ENCODE measurements around the gene TNS2.

The TNS2 gene

GRCh38 chr12:53056901-53057300, 7.0 kb downstream of the TNS2 start:
- DNase-seq, result no peak

GRCh38 chr12:53057816-53058500, 8.1 kb downstream of the TNS2 start:
- no peak for DNase-seq

- no peak for DNase-seq
Observed at GRCh38 chr12:53058674-53059433, 9.0 kb downstream of the TNS2 start.

GRCh38 chr12:53059434-53060063, 9.7 kb downstream of the TNS2 start:
- no peak for DNase-seq

GRCh38 chr12:53060064-53060720, 10.3 kb downstream of the TNS2 start:
- no peak for DNase-seq

GRCh38 chr12:53060721-53061276, 10.9 kb downstream of the TNS2 start:
- no peak for DNase-seq

GRCh38 chr12:53061404-53062010, 11.6 kb downstream of the TNS2 start:
- no peak for DNase-seq

GRCh38 chr12:53062011-53062961, 12.4 kb downstream of the TNS2 start:
- no peak for DNase-seq

- no peak for DNase-seq
Observed at GRCh38 chr12:53062977-53063707, 13.3 kb downstream of the TNS2 start.

- DNase-seq, result no peak
Observed at GRCh38 chr12:53063708-53064612, 14.1 kb downstream of the TNS2 start.

- no peak for DNase-seq
Observed at GRCh38 chr12:53064613-53065436, 15.0 kb downstream of the TNS2 start.

- DNase-seq, result no peak
Observed at GRCh38 chr12:53065470-53065869, 15.6 kb downstream of the TNS2 start.

GRCh38 chr12:53065975-53066931, 16.4 kb downstream of the TNS2 start:
- DNase-seq, result peak; percentile 69

GRCh38 chr12:53067074-53067992, 17.5 kb downstream of the TNS2 start:
- no peak for DNase-seq

GRCh38 chr12:53067993-53068770, 18.3 kb downstream of the TNS2 start:
- no peak for DNase-seq

Data from activated CD4-positive, alpha-beta T cell treated with anti-CD3 and anti-CD28 coated beads, Interleukin-2, amount 50 U/mL, for 1 hour (primary cell).